HepG2 (cell line): ENCODE results near the gene ANG. TPM values are rescaled to one million over a fixed set of nuclear protein-coding genes. Genes with fewer than 3 reads are reported as not detected.

Experiments
- ARID2 ChIP-seq: sonication (generic); formaldehyde crosslinking; IDR thresholded peaks from 2 replicates; pipeline ENCODE4 v1.8.1; 2022; ENCODE audit warnings: mild to moderate bottlenecking, missing genetic modification reagents, borderline replicate concordance
- DMAP1 ChIP-seq: IDR thresholded peaks from 2 replicates; pipeline ENCODE4 v1.6.1; 2016
- EHMT2 ChIP-seq: fragments of 200-600 bp; sonication (generic); IDR thresholded peaks from 2 replicates; pipeline ENCODE4 v1.7.0; 2017; ENCODE audit warnings: antibody characterized with exemption, low read depth, low read length, borderline replicate concordance
- EZH2 ChIP-seq: conservative IDR thresholded peaks from 2 replicates; pipeline ENCODE4 v1.6.1; 2012; ENCODE audit warnings: mild to moderate bottlenecking, low read depth, low read length, moderate library complexity
- GATAD2A ChIP-seq: IDR thresholded peaks from 2 replicates; pipeline ENCODE4 v1.6.1; 2016
- HNF4G ChIP-seq, 2 experiments: sonication (generic) in 1 of 2; formaldehyde crosslinking in 1 of 2; IDR thresholded peaks; 2 replicates each; pipeline versions ENCODE4 v1.4.0 to v1.6.1; 2011 to 2020; ENCODE audit warnings: borderline replicate concordance in 2 of 2, low read depth in 2 of 2, mild to moderate bottlenecking in 2 of 2, low read length in 1 of 2, missing genetic modification reagents in 1 of 2, moderate library complexity in 1 of 2
- KAT8 ChIP-seq: IDR thresholded peaks from 2 replicates; pipeline ENCODE4 v1.6.1; 2016; ENCODE audit warnings: missing genetic modification reagents, missing compliant biosample characterization
- MIER3 ChIP-seq: IDR thresholded peaks from 2 replicates; pipeline ENCODE4 v1.6.1; 2016; ENCODE audit warnings: missing compliant biosample characterization, borderline replicate concordance
- MTERF4 ChIP-seq: sonication (generic); formaldehyde crosslinking; IDR thresholded peaks from 2 replicates; pipeline ENCODE4 v1.8.0; 2023; ENCODE audit warnings: mild to moderate bottlenecking, missing genetic modification reagents
- MYC ChIP-seq: sonication (generic); formaldehyde crosslinking; IDR thresholded peaks from 2 replicates; pipeline ENCODE4 v1.9.0; 2021; ENCODE audit warnings: missing genetic modification reagents, borderline replicate concordance
- NCOR1 ChIP-seq: fragments of 200-600 bp; sonication (generic); IDR thresholded peaks from 2 replicates; pipeline ENCODE4 v1.7.0; 2017; ENCODE audit warnings: antibody characterized with exemption, low read length, borderline replicate concordance
- NFKBIZ ChIP-seq: IDR thresholded peaks from 2 replicates; pipeline ENCODE4 v1.6.1; 2018; ENCODE audit warnings: missing genetic modification reagents, missing compliant biosample characterization
- PCBP1 ChIP-seq: fragments of 200-400 bp; formaldehyde crosslinking; IDR thresholded peaks from 2 replicates; pipeline ENCODE4 v1.6.1; 2017; ENCODE audit warnings: mild to moderate bottlenecking, low read depth, low read length, borderline replicate concordance
- SOX6 ChIP-seq, 2 experiments: fragments of 450-650 bp in 1 of 2; sonication (generic) in 1 of 2; formaldehyde crosslinking in 1 of 2; IDR thresholded peaks; 2 replicates each; pipeline versions ENCODE4 v1.4.0 to v1.6.1; 2017 to 2020; ENCODE audit warnings: antibody characterized with exemption in 1 of 2, mild to moderate bottlenecking in 1 of 2, missing genetic modification reagents in 1 of 2
- YEATS4 ChIP-seq: sonication (generic); formaldehyde crosslinking; IDR thresholded peaks from 2 replicates; pipeline ENCODE4 v1.4.0; 2020; ENCODE audit warnings: missing genetic modification reagents, borderline replicate concordance
- ZBTB7B ChIP-seq: sonication (generic); formaldehyde crosslinking; IDR thresholded peaks from 2 replicates; pipeline ENCODE4 v1.4.0; 2020; ENCODE audit warnings: missing genetic modification reagents
- ZIK1 ChIP-seq: sonication (generic); formaldehyde crosslinking; IDR thresholded peaks from 2 replicates; pipeline ENCODE4 v1.5.0; 2020; ENCODE audit warnings: mild to moderate bottlenecking, low read depth, missing genetic modification reagents, borderline replicate concordance
- ZNF12 ChIP-seq: sonication (generic); formaldehyde crosslinking; IDR thresholded peaks from 2 replicates; pipeline ENCODE4 v1.5.0; 2020; ENCODE audit warnings: missing genetic modification reagents
- ZNF180 ChIP-seq: sonication (generic); formaldehyde crosslinking; IDR thresholded peaks from 2 replicates; pipeline ENCODE4 v1.4.0; 2020; ENCODE audit warnings: low read depth, missing genetic modification reagents, borderline replicate concordance
- ZNF460 ChIP-seq: sonication (generic); formaldehyde crosslinking; IDR thresholded peaks from 2 replicates; pipeline ENCODE4 v1.5.1; 2020; ENCODE audit warnings: missing genetic modification reagents, mild to moderate bottlenecking, borderline replicate concordance
- ZNF503 ChIP-seq: sonication (generic); formaldehyde crosslinking; IDR thresholded peaks from 2 replicates; pipeline ENCODE4 v1.4.0; 2020; ENCODE audit warnings: missing genetic modification reagents
- ZNF550 ChIP-seq: sonication (generic); formaldehyde crosslinking; IDR thresholded peaks from 2 replicates; pipeline ENCODE4 v1.4.0; 2020; ENCODE audit warnings: mild to moderate bottlenecking, missing genetic modification reagents, borderline replicate concordance
- ZNF572 ChIP-seq: sonication (generic); formaldehyde crosslinking; IDR thresholded peaks from 2 replicates; pipeline ENCODE4 v1.5.1; 2020; ENCODE audit warnings: mild to moderate bottlenecking, missing genetic modification reagents
- ZNF605 ChIP-seq: sonication (generic); formaldehyde crosslinking; IDR thresholded peaks from 2 replicates; pipeline ENCODE4 v1.8.0; 2022; ENCODE audit warnings: mild to moderate bottlenecking, missing genetic modification reagents
- ZNF878 ChIP-seq: sonication (generic); formaldehyde crosslinking; IDR thresholded peaks from 2 replicates; pipeline ENCODE4 v1.8.1; 2023; ENCODE audit warnings: mild to moderate bottlenecking, missing genetic modification reagents, moderate library complexity
- ZSCAN20 ChIP-seq: sonication (generic); formaldehyde crosslinking; IDR thresholded peaks from 2 replicates; pipeline ENCODE4 v1.4.0; 2020; ENCODE audit warnings: missing genetic modification reagents, mild to moderate bottlenecking, borderline replicate concordance
- polyA plus RNA-seq, 8 experiments: library from polyadenylated mRNA; depleted of rRNA in 3 of 8; stranded (reverse) in 7 of 8; unstranded in 1 of 8; fragments of >200 nt; fragmentation: Illumina TruSeq in 4 of 8; extraction: Trizol in 4 of 8; gene quantifications; 2 replicates each; pipeline versions ENCODE4 v1.2.1 to v1.2.3, GENCODE V29; 2011 to 2016; ENCODE audit warnings: low read depth in 4 of 8, missing spikeins in 1 of 8, mixed read lengths in 1 of 8; ENCODE audit not compliant: insufficient read depth in 1 of 8
- total RNA-seq, 5 experiments: library from RNA; depleted of rRNA; stranded (reverse); fragments of >200 nt; fragmentation: Illumina TruSeq; extraction: Trizol; gene quantifications; 2 replicates each; pipeline ENCODE4 v1.2.3, GENCODE V29; 2016; ENCODE audit warnings: low read depth in 1 of 5

The ANG gene
- total and polyA plus RNA-seq, 2 of the 13 experiments (the other 11 are each of a cell fraction or from before 2014, with no cell fraction given) = 83.6 to 401 TPM

- TF ChIP-seq ZBTB7B (CRISPR knock-in tag) (0 out of 2 replicates have a peak, but pooled peaks have one; percentile 15), PCBP1 (no peak), ZNF878 (CRISPR knock-in tag) (peak; percentile 78; the same call in 1 of the 2 replicates), ZNF605 (CRISPR knock-in tag) (0 out of 2 replicates have a peak, but pooled peaks have one; percentile 50), ZIK1 (no peak), NCOR1 (peak; percentile 43; the same call in 1 of the 2 replicates), GATAD2A (peak; percentile 86), KAT8 (CRISPR knock-in tag) (peak; percentile 17; the same call in 1 of the 2 replicates), EHMT2 (no peak), MYC (CRISPR knock-in tag) (peak; percentile 30; the same call in 1 of the 2 replicates), ZNF460 (CRISPR knock-in tag) (no peak), ARID2 (CRISPR knock-in tag) (0 out of 2 replicates have a peak, but pooled peaks have one; percentile 23), ZNF550 (CRISPR knock-in tag) (no peak), SOX6 (IDR thresholded peaks at IDR 0.05) (no peak), SOX6 (CRISPR knock-in tag; IDR thresholded peaks at IDR 0.05) (peak; percentile 25), DMAP1 (CRISPR knock-in tag) (no peak; the same call in 1 of the 2 replicates), EZH2 (no peak), ZNF572 (CRISPR knock-in tag) (no peak), HNF4G (IDR thresholded peaks at IDR 0.05; ENCODE audit: borderline replicate concordance, low read depth, low read length) (peak; percentile 88), HNF4G (CRISPR knock-in tag; IDR thresholded peaks at IDR 0.05; ENCODE audit: borderline replicate concordance, low read depth) (no peak; the same call in none of the 2 replicates), NFKBIZ (CRISPR knock-in tag) (0 out of 2 replicates have a peak, but pooled peaks have one; percentile 26), ZNF503 (CRISPR knock-in tag) (peak; percentile 30; the same call in 1 of the 2 replicates), ZSCAN20 (CRISPR knock-in tag) (no peak), MIER3 (peak; percentile 18; the same call in 1 of the 2 replicates), YEATS4 (CRISPR knock-in tag) (peak; percentile 20; the same call in 1 of the 2 replicates), ZNF12 (no peak), ZNF180 (no peak), MTERF4 (CRISPR knock-in tag) (no peak)
Observed at GRCh38 chr14:20687362-20688166, 1.0 kb upstream of the ANG start (continued).
